HG03457 (cell line): ENCODE data around the gene TEX14.

Experiments used
- ATAC-seq: cut with Tn5 transposase; IDR thresholded peaks from one replicate; pipeline ENCODE4 v1.9.1; 2021; ENCODE audit warnings: moderate number of reproducible peaks; ENCODE audit not compliant: unreplicated experiment

The TEX14 gene

DNA sequence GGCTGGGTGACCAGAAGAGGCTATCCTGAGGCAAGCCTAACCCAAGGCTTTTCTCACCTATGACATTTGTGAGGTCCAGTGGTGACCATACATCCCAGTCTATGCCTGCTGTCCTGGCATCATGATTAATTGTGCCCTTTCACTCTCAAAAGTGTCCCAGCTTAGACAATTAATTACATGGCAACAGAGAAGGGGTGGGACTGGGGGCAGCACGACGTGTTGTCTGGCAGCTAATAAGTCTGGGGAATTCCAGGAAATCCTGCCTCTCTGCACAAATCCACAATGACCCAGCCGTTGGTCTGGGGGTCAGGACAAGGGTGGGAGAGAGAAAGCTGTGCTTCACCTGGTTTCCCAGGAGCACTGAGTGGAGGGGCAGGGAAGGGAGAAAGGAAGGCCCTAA is 163.4 kb downstream of the TEX14 start:
- ATAC-seq: no peak

DNA sequence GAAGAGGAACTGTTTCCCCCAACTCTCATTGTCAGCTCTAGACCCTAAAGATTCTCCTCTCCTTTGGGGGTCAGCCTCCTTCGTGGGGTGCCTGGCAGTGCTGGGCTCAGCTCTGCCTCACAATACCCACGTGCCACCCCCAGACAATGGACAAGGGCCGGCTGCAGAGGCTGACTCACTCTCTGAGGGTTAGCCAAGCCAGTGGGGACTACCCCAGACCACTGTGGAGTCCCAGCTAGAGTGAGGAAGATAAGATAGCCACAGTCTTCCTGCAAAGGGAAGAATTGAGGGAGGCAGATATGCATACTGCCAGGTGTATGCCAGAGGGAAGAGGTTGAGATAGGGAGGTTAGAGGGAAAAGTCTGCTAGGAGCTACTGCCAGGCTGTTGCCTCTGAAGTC is 163.9 kb downstream of the TEX14 start:
- ATAC-seq: no peak

DNA sequence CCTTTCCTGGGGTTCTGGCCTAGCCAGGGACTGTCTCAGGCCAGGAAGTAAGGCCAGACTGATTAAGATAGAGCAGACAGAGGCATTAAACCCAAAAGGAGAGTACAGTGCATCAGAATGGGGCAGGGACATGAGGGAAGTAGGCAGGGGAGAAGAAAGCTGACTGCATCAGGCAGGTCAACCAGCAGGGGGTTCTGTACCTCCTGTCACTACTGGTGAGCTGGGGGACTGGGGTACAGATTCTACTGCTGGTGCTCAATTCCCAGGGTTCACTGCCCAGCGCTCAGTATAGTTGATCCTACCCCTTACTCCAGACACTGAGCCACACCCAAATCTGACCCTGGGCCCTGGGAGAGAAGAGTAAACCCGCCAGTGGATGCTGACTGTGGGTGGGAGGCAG is 164.5 kb downstream of the TEX14 start:
- no peak for ATAC-seq

DNA sequence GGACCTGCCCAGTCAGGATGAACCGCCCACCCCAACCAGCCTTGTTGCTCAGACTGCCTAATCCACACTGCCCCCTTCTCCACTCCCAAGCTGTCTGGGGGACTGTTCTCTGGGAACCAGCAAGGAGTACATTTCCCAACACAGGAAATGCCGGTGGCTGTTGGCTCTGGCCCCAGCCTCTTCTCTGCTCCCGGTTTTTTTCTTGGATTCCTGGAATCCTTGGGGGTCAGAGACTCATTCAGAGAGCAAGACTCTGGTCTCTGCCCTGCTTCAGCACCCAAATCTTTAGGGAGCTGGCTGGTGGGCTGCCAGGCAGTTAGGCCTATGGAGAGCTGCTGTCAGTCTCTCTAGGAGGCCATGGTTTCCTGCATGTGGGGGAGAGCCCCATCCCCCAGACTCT is 166.6 kb downstream of the TEX14 start:
- ATAC-seq: no peak

DNA sequence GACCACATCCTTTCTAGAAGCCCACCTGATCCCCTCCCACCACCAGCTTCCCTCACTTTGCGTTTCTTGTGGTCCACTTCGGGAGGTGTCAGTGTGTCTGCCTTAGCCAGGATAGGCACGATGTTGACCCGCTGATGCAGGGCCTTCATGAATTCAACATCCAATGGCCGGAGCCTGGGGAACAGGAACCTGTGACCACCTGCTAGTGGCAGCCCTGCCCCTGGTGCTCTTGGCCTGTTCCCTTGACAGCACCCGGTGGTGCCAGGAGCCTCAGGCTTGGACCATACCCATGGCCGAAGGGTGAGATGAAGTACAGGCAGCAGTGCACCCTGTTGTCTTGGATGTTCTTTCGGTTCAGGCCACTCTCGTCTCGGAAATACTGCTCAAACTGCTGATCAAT is 170.2 kb downstream of the TEX14 start:
- no peak for ATAC-seq

DNA sequence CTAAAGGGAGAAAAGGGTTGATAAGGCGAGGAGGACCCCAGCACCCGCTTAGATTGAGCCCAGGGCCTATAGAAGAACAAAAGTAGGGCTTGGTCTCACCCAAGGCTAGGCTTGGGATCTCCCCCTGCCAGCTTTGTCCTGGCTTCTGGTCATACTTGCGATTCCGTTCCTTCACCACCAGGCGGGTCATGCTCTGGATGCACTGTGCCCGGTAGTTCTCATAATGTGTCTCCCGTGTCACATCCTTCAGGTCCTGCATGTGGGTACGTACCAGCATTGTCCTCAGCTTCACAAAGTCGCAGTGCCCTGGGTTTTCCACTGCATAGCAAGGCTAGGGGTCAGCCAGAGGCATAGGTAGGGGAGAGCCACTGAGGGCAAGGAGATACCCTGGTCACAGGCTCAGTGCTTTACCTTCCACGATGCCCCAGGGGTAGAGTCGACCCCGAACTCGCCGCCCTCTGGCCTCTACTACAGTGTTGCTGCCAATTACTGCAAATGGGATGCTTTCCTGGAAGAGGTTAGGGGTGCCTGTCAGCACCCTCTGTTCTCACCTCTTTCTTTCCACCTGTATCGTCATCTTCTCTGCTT is 170.9 kb downstream of the TEX14 start:
- ATAC-seq: no peak

DNA sequence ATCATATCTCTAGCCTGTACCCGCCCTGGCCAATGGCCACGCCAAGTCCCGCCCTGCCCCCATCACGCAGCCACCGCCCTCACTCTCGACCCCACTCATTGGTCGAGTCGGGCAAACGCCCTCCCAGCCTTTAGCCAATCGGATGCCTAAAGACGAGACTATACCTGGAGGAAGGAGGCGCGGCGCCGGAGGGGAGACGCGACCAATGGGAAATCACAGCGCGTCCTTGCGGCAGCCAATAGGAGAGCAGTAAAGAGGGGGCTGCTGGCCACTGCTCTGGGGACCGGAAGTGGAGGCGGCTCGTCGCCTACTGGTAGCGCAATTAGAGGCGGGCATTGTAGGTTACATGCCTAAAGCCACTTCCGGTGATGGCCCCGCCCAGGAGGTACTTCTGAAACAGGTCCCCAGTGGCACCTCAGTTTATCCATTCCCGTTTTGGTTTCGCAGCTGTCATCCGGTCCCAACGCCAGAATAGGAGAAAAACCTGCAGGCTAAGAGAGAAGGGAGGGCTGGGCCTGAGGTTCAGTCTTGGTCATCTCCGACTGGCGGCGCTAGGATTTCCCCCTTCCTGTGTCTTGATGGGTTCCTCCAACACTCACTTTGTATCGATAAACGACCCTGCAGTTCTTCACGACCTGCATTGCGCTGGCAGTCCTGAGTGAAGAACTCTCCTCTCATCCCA is 173.8 kb downstream of the TEX14 start:
- ATAC-seq: peak; percentile 65

DNA sequence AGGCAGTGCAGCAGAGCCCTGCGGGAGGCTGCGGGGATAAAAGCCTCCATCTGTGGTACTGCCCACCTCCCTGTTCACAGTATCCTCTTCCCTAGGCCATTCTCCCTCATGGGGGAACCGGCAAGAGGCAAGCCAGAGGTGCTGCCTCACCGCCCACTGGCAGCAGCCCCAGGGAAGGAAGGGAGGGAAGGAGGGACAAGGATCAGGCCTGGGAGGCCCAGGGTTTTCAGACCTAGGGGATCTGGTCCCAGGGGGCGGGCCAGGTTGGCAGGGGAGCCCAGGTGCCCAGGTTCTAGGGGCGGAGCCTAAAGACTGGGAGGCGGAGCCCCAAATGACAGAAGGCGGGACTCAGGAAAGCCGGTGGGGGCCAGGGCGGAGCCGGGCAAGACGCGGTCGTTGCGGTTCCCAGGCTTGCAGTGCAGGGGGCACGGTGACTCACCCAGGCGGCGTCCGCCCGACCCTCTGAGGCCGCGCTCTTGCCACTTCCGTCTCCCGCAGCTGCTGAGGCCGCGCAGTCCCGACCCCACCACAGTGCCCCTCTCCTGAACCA is 174.4 kb downstream of the TEX14 start:
- peak; percentile 26 for ATAC-seq

DNA sequence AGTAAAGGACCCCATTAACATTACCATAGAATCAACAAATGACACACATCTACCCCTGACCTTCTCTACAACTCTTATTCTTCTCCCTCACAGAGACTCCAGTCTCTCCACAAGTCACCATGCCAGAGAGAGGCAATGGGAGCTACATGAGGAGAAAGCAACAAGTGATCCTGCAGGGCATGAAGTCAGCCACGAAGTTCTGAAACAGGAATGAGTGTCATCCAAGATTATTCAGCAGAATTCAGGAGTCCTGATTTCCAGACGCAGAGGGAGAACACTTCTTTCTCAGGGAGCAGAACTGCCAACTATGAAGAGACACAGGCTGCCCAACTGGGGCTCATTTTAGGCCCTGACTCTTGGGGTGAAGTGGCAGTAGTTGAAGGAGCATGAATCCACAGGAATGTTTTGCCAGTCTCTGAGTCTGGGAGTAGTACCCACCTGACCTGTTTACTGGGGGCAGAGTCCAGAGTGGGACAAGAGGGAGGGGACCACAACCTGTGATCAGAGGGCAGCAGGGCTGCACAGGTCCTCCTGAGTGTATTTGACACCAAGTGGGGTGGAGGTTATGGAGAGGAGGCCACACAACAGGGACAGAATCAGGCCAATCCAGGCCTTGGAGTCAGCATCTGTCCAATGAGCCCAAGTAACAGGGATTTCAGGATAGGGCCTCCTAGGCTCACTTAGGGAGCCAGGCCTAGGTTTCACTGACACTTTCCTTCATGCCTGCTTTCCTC is 175.0 kb downstream of the TEX14 start:
- no peak for ATAC-seq

DNA sequence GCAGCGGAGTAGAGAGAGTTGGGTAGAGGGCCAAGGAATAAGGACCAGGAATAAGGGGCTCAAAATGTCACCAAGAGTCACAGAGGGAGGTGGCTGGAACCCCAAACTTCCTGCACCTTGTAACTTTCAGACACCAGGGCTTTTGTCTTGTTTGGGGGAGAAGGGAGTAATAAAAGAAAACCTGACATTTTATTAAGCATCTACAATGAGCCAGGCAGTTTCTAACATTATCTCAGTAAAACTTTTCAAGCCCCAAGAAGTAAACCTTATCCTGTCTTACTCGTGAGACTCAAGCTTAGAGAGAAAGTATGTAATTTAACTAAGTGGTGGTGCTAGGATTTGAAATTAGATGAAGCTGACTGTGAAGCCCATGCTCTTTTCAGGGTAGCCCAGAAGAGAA is 176.6 kb downstream of the TEX14 start:
- no peak for ATAC-seq

DNA sequence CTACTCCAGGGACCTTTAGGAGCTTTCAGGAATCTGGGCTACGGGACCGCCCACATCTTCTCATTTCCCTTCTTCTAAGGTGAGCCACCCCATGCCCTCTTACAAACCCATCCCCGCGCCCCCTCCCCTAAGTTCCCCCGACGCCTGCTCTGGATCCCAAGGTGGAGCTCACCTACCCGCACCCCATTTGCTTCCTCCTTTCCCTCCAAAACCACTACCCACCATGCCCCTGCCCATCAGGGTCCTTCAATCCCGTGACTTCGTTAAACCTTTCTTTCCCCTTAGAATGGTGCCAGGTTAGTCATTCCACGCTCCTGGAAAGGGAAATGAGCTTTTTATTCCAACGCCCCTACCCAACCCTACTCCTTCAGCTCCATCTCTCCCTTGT is 177.1 kb downstream of the TEX14 start:
- ATAC-seq: no peak

DNA sequence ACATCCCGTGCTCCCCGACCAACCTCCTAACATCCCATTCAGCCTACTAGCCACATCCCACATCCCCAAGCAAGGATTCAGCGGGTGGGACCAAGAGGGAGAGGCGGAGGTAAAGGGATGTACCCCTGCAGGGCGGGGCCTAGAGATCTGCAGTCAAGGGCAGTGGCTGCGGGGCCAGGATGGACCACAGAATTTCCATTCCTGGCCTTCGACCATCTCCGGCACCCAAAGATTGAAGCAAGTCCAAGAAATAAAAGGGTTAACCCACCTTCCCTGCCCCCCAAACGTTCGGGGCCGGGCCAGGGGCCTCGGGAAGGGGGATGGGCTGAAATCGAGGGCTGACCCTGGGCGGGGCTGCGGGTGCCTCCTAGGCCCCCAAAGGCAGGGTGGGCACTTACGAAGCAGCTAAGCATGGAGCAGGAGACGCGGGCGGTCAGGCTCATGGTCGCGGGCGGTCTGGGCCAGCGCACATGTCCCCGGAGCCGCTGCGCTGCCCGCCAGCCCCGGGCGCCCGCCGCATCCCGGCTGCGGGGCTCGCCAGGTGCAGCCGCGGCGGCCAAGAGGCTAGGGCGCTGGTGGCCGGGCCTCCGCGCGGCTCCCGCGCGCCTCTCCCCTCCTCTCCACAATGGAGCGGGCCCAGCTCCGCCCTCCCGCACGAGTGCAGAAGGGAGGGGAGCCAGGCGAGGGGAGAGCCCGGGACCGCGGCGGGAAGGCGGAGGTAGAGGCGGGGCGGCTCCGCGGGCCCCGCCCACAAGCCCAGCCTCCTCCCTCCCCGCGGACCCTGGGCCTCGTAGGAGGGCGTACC is 177.7 kb downstream of the TEX14 start, which contains the start of gene MTMR4:
TSS of gene MTMR4 (minus strand) at position 674 of the 805 bp plus-strand sequence. CDS start at position 443, 231 bp downstream.
- no peak for ATAC-seq

DNA sequence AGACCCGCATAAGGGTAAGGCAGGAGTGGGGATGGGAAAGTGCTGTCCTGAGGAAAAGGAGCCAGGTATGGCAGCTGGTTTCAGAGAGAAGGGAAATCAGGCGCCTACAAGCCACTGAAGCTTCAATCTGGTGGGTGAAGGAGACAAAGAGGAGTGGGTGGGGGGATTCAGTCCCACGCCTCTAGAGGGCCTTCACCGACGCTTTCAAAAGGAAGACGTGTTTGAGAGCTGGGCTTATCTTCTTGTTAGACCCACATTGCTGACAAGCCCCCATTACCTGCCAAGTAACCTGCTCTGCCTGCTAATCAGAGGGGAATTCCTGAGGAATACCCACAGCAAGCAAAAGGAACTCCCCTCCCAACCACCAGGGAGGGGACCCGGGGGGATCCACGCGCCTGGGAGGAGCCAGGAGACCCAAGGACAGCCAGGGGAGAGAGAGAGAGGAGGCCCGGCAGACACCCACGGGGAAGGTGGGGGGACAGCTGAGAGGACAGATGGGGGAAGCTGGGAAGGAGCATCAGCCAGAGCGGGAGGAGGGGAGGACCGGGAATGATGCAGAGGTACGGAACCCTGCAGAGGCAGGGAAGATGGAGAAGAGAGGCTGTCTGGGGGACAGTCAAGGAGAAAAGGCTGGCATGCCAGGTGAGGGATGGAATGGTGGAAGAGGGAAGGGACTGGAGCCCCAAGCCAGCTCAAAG is 178.4 kb downstream of the TEX14 start:
- no peak for ATAC-seq

DNA sequence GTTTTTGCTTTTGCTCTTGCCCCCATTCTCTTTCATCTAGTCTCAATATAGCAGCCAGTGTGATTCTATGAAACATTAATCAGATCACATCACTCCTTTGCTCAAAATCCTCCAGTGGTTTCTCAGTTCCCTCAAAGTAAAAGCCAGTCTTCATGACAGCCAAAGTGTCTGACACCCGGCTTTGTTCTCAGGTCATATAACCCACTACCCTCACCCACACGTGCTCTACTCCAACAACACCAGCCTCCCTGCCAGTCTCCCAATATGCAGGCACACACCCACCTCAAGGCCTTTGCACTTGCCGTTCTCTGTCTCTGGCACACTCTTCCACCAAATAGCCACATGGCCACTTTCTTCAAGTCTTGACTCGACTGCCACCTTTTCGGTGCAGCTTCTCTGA is 181.8 kb downstream of the TEX14 start:
- ATAC-seq: no peak

DNA sequence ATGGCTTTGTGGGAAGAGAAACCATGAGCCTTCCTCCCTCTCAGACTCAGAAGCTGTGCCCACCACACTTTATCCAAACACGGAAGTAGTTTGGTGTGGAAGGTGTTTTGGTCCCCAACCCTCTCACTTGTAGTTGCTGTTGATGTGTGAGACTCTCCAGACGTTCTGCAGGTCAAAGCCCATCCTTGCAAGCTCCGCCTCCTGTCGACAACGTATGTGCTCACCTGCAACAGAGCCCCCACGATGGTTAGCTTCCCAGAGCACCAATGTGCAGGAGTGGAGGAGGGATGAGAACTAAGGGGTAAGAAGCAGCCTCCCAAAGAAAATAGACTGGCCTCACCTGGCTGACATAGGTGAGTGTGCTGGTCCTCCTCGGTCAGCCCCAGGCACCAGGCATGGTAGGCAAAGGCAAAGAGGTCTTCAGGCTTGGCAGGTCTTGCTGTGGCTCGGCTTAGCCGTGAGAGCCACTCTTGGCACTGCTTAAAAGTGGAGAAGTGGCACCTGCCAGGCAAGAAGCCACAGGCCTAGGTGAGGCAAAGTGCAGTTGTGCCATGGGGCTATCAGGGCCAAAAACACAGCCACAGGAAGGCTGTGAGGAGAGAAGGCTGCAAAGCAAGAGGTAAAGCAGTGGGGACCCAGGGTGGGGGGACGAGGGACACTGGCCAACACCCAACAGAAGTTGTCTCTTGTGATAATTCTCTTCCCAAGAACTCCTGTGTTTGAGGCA is 183.3 kb downstream of the TEX14 start:
- ATAC-seq: no peak

DNA sequence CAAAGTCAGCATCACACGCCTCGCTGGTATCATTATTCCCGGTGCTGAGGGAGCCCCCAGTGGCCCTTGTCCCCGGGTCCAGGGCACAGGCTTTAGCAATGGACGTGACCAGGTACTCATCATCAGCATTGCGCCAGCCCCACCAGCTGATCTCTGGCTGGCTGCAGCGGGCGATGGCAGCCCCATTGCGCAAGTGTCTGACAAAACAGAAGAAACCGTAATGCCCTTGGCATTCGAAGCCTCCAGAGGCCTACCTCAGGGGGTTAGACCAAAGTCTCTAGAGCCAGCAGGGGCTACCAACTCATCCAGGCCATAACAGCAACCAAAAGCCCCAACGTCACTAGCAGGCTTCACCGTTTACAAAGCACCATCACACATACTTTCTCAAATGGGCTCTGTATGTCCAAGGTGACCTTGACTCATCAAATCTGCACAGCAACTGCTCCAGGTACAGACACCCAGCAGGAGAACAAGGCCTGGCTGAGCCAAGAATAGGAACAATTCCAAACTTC is 184.7 kb downstream of the TEX14 start:
- ATAC-seq: no peak
